GM19239 (cell line): ENCODE data around the gene ASIC3.
"Not testable (repeated sequence)": the region's sequence is repeated elsewhere in the genome, so short reads cannot be mapped to it uniquely, and the experiment has no call there.

Experiments
- DNase-seq: peaks from one replicate; pipeline ENCODE4 v3.0.0; 2011; ENCODE audit warnings: low spot score; ENCODE audit not compliant: insufficient read length
- FAIRE-seq: peaks from 2 replicates; lab custom pipeline; 2011; peaks lifted over from hg19 to GRCh38; lab: Jason Lieb, UNC

Gene ASIC3

GRCh38 chr7:151047976-151048815, at the start of gene ASIC3:
Gene ASIC3 (plus strand): TSS chr7:151048531. CDS start chr7:151048886, 355 bp downstream.
- FAIRE-seq, result no peak

GRCh38 chr7:150999001-150999400, 49.3 kb upstream of the ASIC3 start:
- DNase-seq, result no peak
- FAIRE-seq, result no peak

More at GRCh38 chr7:151047976-151048815, at the start of gene ASIC3:
- no peak for DNase-seq

- no peak for FAIRE-seq
These were observed 48.7 kb upstream of the ASIC3 start for GRCh38 chr7:150999497-151000230.

GRCh38 chr7:151000897-151001495, 47.3 kb upstream of the ASIC3 start:
- DNase-seq, result no peak
- no peak for FAIRE-seq

More at GRCh38 chr7:150999497-151000230, 48.7 kb upstream of the ASIC3 start:
- DNase-seq, result no peak

GRCh38 chr7:151001546-151001945, 46.8 kb upstream of the ASIC3 start:
- no peak for FAIRE-seq
- DNase-seq, result no peak

GRCh38 chr7:151003572-151003971, 44.8 kb upstream of the ASIC3 start:
- no peak for FAIRE-seq
- no peak for DNase-seq

GRCh38 chr7:151005566-151005965, 42.8 kb upstream of the ASIC3 start:
- FAIRE-seq (no peak), DNase-seq (no peak)

- DNase-seq (no peak), FAIRE-seq (no peak)
These were observed 41.6 kb upstream of the ASIC3 start for GRCh38 chr7:151006590-151007300.

GRCh38 chr7:151007469-151007898, 40.8 kb upstream of the ASIC3 start:
- FAIRE-seq (no peak), DNase-seq (no peak)

GRCh38 chr7:151008143-151008510, 40.2 kb upstream of the ASIC3 start:
- no peak for FAIRE-seq
- no peak for DNase-seq

GRCh38 chr7:151008511-151009323, 39.6 kb upstream of the ASIC3 start:
- peak; percentile 97 for DNase-seq

GRCh38 chr7:151009327-151010036, 38.8 kb upstream of the ASIC3 start:
- no peak for FAIRE-seq
- DNase-seq, result no peak

More at GRCh38 chr7:151008511-151009323, 39.6 kb upstream of the ASIC3 start:
- peak; percentile 21 for FAIRE-seq

GRCh38 chr7:151010037-151010306, 38.4 kb upstream of the ASIC3 start:
- DNase-seq, result no peak
- no peak for FAIRE-seq

GRCh38 chr7:151010307-151011096, 37.8 kb upstream of the ASIC3 start:
- no peak for DNase-seq
- FAIRE-seq, result no peak

- DNase-seq (no peak), FAIRE-seq (no peak)
These were observed 37.3 kb upstream of the ASIC3 start for GRCh38 chr7:151011097-151011409.

GRCh38 chr7:151011616-151012015, 36.7 kb upstream of the ASIC3 start:
- DNase-seq, FAIRE-seq: not testable (repeated sequence)

GRCh38 chr7:151012031-151012692, 36.2 kb upstream of the ASIC3 start:
- FAIRE-seq (no peak), DNase-seq (no peak)

- FAIRE-seq, result no peak
- no peak for DNase-seq
These were observed 35.4 kb upstream of the ASIC3 start for GRCh38 chr7:151012911-151013347.
